Measurements from ENCODE around the gene GRAMD4.

DNA sequence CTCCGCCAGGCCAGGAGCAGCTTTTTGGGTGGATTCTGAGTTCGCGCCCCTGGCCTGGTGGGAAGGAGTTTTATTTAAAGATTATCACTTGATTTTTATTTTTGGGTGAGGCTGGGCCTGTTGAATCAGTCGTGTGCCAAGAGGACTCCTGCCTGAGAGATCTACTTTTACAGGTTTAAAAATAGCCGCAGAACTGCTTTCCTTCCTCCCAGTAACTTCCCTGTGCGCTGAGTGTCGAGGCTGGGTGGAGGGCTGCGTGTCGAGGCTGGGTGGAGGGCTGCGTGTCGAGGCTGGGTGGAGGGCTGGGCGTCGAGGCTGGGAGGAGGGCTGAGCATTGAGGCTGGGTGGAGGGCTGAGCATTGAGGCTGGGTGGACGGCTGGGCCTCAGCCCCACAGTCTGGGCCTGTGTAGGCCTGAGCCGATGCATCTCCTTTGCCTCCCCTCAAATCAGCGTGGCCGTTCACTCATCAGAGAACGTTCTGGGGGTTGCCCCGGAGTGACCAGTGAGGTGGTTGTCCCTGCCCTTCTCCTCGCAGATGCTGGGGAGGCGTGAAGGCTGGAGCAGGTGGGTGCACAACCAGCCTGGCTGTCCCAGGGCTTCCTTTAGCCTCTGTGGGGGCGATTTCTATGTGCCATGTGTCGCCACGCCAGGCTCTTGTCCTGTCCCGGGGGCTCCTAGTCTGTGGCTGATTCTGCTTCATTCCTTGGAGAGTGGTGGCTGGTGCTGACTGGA lies 30.1 kb downstream of the GRAMD4 start:
- no peak for TF ChIP-seq EZH2phosphoT487 (IDR thresholded peaks at IDR 0.05; ENCODE audit: low read length)
- TF ChIP-seq, protein P1, sequence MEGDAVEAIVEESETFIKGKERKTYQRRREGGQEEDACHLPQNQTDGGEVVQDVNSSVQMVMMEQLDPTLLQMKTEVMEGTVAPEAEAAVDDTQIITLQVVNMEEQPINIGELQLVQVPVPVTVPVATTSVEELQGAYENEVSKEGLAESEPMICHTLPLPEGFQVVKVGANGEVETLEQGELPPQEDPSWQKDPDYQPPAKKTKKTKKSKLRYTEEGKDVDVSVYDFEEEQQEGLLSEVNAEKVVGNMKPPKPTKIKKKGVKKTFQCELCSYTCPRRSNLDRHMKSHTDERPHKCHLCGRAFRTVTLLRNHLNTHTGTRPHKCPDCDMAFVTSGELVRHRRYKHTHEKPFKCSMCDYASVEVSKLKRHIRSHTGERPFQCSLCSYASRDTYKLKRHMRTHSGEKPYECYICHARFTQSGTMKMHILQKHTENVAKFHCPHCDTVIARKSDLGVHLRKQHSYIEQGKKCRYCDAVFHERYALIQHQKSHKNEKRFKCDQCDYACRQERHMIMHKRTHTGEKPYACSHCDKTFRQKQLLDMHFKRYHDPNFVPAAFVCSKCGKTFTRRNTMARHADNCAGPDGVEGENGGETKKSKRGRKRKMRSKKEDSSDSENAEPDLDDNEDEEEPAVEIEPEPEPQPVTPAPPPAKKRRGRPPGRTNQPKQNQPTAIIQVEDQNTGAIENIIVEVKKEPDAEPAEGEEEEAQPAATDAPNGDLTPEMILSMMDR (IDR thresholded peaks at IDR 0.05; ENCODE audit: low read length): no peak

Data from MM.1S (cell line).